HEK293 (cell line): ENCODE results near the gene C1orf94.

ENCODE experiments used
- GFI1B ChIP-seq: fragments of 450-650 bp; formaldehyde crosslinking; IDR thresholded peaks from 2 replicates; pipeline ENCODE4 v1.5.1; 2016; ENCODE audit warnings: missing biosample characterization, missing genetic modification characterization
- ZBTB20 ChIP-seq: fragments of 450-650 bp; formaldehyde crosslinking; IDR thresholded peaks from 2 replicates; pipeline ENCODE4 v1.5.1; 2016; ENCODE audit warnings: missing biosample characterization, missing genetic modification characterization
- ZIC2 ChIP-seq: fragments of 450-650 bp; formaldehyde crosslinking; IDR thresholded peaks from 2 replicates; pipeline ENCODE4 v1.5.1; 2016; ENCODE audit warnings: missing biosample characterization, missing genetic modification characterization
- ZNF174 ChIP-seq: fragments of 450-650 bp; formaldehyde crosslinking; IDR thresholded peaks from 2 replicates; pipeline ENCODE4 v1.5.0; 2017; ENCODE audit warnings: missing biosample characterization, mild to moderate bottlenecking, missing genetic modification characterization
- ZNF2 ChIP-seq: fragments of 450-650 bp; formaldehyde crosslinking; IDR thresholded peaks from 2 replicates; pipeline ENCODE4 v1.5.1; 2016; ENCODE audit warnings: missing biosample characterization, missing genetic modification characterization
- ZNF433 ChIP-seq: fragments of 450-650 bp; formaldehyde crosslinking; IDR thresholded peaks from 2 replicates; pipeline ENCODE4 v1.5.1; 2016; ENCODE audit warnings: missing biosample characterization, missing genetic modification characterization, low read depth
- ZNF510 ChIP-seq: fragments of 450-650 bp; formaldehyde crosslinking; IDR thresholded peaks from 2 replicates; pipeline ENCODE4 v1.5.1; 2018; ENCODE audit warnings: mild to moderate bottlenecking, missing genetic modification characterization, missing biosample characterization; ENCODE audit not compliant: insufficient replicate concordance
- ZNF664 ChIP-seq: fragments of 450-650 bp; formaldehyde crosslinking; IDR thresholded peaks from 2 replicates; pipeline ENCODE4 v1.5.1; 2016; ENCODE audit warnings: missing biosample characterization, missing genetic modification characterization
- TF ChIP-seq, protein P1 (sequence below): fragments of 450-650 bp; formaldehyde crosslinking; IDR thresholded peaks from 2 replicates; pipeline ENCODE4 v1.5.1; 2016; ENCODE audit warnings: missing biosample characterization, missing genetic modification characterization
- TF ChIP-seq, protein P2 (sequence below): fragments of 450-650 bp; formaldehyde crosslinking; IDR thresholded peaks from 2 replicates; pipeline ENCODE4 v1.5.1; 2016; ENCODE audit warnings: missing biosample characterization, missing genetic modification characterization

DNA sequence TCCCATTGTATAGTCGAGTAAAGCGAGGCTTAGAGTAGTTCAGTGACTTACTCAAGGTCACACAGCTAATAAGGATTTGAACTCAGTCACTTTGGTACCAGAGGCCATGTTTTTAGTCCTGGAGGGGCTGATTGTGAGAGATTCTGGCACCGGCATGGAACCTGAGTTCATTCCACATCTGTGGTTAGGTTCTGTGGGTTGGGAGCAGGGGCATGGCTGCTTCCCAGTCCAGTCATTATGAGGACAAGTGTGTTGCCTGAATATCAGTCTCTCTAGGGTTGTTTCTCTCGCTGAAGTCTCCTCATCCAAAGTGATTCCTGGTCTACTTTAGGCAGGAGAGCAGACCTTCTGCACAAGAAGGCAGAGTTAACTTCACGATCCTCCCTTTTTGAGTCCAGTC is 90.6 kb downstream of the C1orf94 start:
- TF ChIP-seq, protein P1, sequence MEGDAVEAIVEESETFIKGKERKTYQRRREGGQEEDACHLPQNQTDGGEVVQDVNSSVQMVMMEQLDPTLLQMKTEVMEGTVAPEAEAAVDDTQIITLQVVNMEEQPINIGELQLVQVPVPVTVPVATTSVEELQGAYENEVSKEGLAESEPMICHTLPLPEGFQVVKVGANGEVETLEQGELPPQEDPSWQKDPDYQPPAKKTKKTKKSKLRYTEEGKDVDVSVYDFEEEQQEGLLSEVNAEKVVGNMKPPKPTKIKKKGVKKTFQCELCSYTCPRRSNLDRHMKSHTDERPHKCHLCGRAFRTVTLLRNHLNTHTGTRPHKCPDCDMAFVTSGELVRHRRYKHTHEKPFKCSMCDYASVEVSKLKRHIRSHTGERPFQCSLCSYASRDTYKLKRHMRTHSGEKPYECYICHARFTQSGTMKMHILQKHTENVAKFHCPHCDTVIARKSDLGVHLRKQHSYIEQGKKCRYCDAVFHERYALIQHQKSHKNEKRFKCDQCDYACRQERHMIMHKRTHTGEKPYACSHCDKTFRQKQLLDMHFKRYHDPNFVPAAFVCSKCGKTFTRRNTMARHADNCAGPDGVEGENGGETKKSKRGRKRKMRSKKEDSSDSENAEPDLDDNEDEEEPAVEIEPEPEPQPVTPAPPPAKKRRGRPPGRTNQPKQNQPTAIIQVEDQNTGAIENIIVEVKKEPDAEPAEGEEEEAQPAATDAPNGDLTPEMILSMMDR: no peak
- no peak for TF ChIP-seq ZNF510 (tag by site-specific recombination)
- TF ChIP-seq ZNF174 (tag by site-specific recombination): no peak
- no peak for TF ChIP-seq ZNF433
- TF ChIP-seq ZBTB20: no peak
- TF ChIP-seq GFI1B (tag by site-specific recombination): no peak
- TF ChIP-seq, protein P2, sequence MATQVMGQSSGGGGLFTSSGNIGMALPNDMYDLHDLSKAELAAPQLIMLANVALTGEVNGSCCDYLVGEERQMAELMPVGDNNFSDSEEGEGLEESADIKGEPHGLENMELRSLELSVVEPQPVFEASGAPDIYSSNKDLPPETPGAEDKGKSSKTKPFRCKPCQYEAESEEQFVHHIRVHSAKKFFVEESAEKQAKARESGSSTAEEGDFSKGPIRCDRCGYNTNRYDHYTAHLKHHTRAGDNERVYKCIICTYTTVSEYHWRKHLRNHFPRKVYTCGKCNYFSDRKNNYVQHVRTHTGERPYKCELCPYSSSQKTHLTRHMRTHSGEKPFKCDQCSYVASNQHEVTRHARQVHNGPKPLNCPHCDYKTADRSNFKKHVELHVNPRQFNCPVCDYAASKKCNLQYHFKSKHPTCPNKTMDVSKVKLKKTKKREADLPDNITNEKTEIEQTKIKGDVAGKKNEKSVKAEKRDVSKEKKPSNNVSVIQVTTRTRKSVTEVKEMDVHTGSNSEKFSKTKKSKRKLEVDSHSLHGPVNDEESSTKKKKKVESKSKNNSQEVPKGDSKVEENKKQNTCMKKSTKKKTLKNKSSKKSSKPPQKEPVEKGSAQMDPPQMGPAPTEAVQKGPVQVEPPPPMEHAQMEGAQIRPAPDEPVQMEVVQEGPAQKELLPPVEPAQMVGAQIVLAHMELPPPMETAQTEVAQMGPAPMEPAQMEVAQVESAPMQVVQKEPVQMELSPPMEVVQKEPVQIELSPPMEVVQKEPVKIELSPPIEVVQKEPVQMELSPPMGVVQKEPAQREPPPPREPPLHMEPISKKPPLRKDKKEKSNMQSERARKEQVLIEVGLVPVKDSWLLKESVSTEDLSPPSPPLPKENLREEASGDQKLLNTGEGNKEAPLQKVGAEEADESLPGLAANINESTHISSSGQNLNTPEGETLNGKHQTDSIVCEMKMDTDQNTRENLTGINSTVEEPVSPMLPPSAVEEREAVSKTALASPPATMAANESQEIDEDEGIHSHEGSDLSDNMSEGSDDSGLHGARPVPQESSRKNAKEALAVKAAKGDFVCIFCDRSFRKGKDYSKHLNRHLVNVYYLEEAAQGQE (tag by site-specific recombination): no peak
- no peak for TF ChIP-seq ZIC2
- TF ChIP-seq ZNF664 (tag by site-specific recombination): no peak
- no peak for TF ChIP-seq ZNF2 (tag by site-specific recombination)
